ENCODE data around the gene ABHD15.

The ABHD15 gene

DNA sequence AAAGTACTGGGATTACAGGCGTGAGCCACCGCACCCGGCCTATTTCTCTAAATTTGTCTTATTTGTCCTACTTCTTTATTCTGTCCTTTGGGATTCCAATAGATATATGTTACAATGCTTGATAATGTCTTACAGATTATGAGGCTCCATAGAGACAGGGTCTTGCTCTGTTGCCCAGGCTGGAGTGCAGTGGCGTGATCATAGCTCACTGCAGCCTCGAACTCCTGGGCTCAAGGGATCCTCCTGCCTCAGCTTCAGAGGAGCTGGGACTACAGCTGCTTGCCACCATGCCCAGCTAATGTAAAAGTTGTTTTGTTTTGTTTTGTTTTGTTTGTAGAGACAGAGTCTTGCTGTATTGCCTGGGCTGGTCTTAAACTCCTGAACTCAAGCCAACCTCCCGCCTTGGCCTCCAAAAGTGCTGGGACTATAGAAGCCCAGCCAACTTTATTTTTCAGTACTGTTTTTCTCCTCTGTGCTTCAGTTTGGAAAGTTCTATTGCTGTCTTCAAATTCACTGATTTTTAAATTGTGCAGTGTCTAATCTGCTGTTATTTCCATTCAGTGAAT lies 36.4 kb upstream of the ABHD15 start:
- TF ChIP-seq, protein P1, sequence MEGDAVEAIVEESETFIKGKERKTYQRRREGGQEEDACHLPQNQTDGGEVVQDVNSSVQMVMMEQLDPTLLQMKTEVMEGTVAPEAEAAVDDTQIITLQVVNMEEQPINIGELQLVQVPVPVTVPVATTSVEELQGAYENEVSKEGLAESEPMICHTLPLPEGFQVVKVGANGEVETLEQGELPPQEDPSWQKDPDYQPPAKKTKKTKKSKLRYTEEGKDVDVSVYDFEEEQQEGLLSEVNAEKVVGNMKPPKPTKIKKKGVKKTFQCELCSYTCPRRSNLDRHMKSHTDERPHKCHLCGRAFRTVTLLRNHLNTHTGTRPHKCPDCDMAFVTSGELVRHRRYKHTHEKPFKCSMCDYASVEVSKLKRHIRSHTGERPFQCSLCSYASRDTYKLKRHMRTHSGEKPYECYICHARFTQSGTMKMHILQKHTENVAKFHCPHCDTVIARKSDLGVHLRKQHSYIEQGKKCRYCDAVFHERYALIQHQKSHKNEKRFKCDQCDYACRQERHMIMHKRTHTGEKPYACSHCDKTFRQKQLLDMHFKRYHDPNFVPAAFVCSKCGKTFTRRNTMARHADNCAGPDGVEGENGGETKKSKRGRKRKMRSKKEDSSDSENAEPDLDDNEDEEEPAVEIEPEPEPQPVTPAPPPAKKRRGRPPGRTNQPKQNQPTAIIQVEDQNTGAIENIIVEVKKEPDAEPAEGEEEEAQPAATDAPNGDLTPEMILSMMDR (conservative IDR thresholded peaks at IDR 0.05; ENCODE audit: low read depth, low read length), result no peak
- no peak overlapping the region for H3K4me3 ChIP-seq (ENCODE audit: low read length)
- DNase-seq (ENCODE audit: low read depth), result no peak

DNA sequence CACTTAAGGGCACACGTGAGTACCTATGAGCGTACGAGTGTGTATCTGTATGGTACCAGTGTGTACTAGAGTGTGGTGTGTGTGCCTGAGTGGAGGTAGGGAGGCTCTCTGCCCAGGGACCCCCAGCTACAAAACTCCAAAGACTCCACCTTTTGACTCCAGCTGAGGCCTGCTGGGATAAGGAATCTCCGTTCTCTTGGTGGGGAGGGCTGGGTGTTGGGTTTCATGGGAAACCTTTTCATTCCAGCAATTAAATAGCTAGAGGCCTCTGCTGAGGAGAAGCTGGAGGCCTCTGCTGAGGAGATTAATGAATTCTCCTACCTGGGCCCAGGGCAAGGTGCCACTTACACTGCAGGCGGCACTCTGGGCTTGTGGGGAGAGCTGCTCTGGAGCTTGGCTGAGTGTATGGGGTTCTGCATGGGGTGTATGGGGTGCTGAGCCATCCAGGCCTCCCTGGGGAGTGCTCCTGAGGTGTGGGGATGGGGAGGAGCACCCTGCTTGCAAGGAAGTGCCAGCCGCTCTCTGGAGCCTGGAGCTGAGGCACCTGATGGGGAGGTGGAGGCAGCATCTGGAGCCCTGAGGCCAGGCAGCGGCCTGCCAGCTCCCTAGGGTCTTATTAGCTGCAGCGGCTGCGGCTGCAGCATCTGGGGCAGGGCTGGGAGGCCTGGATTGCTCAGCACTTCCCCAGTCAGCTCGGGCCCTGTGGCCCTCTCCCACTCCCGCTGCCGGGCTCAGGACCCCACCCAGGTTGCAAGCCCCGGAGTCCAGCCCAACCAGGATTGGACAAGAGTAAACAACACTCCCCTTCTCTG lies 30.7 kb upstream of the ABHD15 start:
- DNase-seq (ENCODE audit: low read depth), result no peak
- TF ChIP-seq, protein P1 (conservative IDR thresholded peaks at IDR 0.05; ENCODE audit: low read depth, low read length), result no peak
- no peak overlapping the region for H3K4me3 ChIP-seq (ENCODE audit: low read length)

DNA sequence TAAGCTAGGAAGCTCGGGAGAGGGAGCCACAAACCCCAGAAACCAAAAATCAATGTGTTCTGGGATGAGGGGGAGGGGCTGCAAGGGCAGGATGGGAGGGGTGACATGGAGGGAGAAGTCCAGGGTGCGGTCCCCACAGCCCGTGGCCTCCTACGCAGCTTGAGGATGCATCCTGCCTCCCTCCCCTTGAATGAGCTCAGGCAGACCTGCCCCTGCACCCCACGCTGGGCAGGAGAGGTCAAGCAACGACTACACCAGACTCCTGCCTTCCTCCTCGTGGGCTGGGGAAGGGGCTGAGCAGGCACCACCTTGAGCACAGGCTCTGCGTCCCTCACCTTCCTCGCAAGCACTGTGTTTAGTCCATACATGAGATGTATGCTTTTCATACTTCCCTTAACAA lies 30.0 kb upstream of the ABHD15 start:
- TF ChIP-seq, protein P1 (conservative IDR thresholded peaks at IDR 0.05; ENCODE audit: low read depth, low read length), result no peak
- no peak overlapping the region for H3K4me3 ChIP-seq (ENCODE audit: low read length)
- DNase-seq (ENCODE audit: low read depth), result no peak

DNA sequence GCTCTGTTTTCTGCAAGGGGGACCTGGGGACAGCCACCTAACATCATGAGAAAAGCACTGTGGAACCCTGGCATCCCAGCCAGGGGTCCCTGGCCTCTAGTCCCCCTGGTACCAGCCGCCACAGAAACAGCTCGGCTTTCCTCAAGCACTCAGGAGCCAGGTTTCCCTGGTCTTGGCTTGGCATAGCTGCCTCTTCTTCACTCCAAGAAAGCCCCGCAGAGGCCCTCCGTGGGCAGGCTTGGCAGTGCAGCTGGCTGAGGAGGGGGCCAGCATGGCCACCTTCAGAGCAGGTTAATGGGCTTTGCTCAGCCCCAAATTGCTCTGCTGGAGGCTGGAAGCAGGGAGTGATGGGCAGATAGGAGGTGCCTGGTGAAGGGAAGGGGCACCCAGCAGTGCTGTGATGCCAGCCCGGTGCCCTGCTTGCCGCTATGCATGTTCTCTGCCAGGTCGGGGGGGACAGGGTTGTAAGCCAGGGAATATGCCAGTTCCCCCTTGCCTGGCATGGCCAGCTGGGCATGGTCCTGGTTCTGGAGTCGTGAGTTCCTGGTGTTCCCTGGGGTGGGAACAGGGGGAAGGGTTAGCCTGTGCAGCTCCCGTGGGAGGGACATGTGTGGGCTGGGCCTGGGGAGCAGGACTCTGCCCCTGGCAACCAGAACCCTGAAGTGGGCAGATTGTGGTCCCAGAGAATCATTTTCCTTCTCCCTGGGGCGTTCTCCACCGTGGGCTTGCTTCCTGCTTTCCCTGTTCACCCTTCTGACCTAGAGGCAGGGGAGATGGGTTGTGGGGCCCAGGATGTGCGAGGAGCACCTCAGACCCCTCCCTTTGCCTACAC lies 29.3 kb upstream of the ABHD15 start:
- TF ChIP-seq, protein P1 (conservative IDR thresholded peaks at IDR 0.05; ENCODE audit: low read depth, low read length), result no peak
- no peak overlapping the region for H3K4me3 ChIP-seq (ENCODE audit: low read length)
- no peak for DNase-seq (ENCODE audit: low read depth)

DNA sequence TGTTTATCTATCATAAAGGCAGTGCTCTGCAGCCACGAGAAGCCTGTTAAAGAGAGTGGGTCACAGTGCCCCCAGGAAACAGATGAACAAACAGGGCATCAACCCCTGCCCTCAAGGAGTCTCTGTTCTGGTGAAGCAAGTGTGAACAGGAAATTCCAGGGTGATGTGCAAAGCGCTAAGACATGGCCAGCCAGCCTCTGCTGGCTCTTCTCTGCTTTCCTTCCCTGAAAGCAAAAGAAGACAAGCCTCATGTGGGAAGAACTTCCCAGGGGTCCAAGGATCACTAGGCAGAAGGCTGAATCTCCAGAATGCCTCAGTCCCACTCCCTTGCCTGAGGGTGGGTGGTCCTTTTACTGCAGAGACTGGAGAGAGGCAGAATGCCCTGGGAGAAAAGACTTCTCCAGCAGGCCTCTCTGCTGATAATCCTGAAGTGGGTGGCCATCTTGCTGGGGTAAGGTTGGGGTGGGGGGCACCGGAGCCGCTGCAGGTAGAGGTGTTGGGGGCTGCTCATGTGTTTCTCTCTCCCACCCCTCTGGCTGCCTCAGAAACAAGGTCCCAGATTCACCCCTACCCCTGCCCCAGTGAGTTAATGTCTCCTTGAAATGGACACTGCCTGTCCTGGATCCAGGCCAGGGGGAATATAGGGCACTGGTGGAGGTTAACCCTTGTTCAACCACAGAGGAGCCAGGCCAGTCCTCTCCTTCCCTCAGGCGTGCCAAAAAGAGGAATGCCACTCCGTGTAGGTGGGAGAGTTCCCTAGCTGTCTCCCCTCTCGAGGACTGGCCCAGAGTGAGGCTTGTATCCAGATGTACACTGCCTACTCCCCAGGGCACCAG lies 28.5 kb upstream of the ABHD15 start:
- TF ChIP-seq, protein P1 (conservative IDR thresholded peaks at IDR 0.05; ENCODE audit: low read depth, low read length), result no peak
- no peak overlapping the region for H3K4me3 ChIP-seq (ENCODE audit: low read length)
- no peak for DNase-seq (ENCODE audit: low read depth)

DNA sequence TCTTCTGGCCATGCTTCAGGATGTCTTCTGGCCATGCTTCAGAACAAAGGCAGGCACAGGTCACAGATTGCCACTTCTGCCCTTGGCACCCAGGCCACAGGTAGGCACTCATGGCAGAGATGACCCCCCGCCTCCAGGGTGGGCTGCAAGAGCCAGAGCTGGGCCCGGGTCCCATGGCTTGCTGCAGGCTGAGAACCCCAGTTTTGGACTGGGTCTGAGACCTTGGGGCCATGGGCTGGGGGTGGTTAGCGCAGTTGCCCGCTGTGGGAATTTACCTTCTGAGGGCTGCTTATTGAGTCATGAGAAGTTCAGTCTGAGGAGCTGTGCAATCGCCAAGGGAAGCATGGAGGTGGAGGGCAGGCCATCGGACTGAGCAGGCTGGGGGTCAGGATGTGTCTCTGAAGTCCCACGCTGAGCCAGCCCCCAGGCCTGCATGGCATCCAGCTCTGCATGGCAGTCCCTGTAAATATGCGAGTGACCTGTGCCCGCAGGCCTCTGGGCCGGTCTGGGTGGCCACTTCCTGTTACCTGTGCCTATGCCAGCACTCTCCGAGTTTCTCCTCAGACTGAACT lies 27.8 kb upstream of the ABHD15 start:
- DNase-seq (ENCODE audit: low read depth), result no peak
- peak overlapping the region; percentile 68 for H3K4me3 ChIP-seq (ENCODE audit: low read length)
- TF ChIP-seq, protein P1 (conservative IDR thresholded peaks at IDR 0.05; ENCODE audit: low read depth, low read length), result no peak
